ENCODE data around the gene EPHB3.

The EPHB3 gene

DNA sequence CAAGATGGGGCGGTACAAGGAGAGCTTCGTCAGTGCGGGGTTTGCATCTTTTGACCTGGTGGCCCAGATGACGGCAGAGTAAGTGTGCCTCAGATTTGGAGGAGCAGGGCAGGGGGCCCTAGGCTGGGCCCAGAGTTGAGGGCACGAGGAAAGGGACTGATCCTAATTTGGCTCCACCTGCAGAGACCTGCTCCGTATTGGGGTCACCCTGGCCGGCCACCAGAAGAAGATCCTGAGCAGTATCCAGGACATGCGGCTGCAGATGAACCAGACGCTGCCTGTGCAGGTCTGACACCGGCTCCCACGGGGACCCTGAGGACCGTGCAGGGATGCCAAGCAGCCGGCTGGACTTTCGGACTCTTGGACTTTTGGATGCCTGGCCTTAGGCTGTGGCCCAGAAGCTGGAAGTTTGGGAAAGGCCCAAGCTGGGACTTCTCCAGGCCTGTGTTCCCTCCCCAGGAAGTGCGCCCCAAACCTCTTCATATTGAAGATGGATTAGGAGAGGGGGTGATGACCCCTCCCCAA is 19.8 kb downstream of the EPHB3 start:
- no peak for DNase-seq (ENCODE audit: low spot score)

DNA sequence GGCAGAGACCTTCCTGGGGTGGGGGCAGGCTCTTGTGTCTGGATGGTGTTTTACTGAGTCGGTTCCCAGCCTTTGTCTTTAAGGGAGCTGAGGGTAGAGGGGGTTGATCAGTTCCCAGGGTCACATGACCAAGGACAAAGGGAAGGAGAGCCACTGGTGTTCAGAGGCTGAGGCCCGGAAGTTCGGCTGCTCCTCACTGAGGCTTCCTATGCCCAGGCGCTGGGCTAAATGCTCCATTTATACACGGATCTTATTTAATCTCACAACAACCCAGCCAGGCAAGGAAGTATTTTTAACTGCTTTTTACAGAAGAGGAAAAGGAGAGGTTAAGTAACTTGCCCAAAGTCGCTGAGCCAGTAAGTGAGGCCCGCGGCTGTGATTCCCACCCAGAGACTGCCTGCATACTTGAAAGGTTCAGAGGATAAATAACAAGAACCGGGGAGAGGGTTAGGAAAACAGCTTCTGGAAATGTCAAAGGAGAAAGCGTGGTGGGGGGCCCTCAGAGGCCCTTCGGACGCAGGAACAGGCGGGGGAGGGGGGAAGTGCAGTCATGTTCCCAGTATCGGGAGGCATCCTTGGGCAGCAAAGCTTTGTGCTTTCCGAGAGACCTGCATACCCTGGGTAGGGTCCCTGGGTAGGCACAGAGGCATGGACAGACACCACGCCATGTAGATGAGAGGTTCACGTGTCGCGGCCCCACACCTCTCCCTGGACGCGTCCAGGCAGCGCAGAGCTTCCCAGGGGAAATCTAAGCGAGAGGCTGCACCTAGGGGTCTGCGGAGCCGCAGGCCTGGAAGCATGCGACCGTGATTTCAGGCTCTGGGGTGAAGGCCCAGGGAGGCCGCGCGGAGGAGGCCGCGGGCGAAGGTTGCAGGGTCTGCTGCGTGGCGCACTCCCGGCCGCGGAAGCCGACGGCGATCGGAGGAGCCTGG is 21.3 kb downstream of the EPHB3 start:
- no peak for DNase-seq (ENCODE audit: low spot score)

DNA sequence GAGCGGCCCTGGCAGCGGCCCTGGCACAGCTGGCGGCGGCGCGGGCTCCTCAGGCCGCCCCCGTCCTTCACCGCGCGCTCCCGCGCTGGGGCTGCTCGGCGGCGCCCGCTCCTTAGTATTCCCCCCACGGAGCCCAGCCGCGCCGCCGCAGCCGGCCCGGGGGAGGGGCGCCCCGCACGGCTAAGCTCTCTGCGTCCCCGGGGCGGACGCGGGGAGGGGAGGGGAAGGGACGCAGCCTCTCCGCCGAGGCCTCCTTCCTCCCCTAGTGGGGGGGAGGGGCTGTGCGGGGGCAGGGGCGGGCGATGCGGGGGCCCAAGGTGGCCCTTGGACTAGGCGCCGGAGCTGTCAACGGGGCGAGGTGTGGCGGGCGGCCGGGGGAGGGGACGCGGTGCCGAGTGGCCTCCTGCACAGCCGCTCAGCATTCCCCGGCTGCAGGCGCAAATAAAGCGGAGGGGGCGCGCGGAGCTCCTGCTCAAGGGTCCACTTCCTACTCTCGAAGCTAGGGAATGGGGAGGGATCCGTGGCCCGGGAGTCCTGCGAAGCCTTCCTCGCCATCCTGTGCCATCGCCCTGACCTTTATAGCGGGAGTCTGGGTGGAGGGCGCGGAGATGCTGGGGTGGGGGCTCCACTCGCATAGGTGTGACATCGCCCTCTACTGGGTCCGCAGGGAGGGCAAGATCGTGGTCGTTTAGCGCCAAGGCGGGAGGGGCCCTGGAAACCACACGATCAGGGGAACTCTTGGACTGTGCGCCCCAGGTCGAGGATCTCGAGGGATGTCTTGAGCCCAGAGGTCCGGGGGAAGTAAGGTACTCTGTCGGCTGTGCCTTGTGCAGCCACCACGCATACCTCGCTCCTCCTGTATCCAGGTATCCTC is 22.2 kb downstream of the EPHB3 start:
- no peak for DNase-seq (ENCODE audit: low spot score)

DNA sequence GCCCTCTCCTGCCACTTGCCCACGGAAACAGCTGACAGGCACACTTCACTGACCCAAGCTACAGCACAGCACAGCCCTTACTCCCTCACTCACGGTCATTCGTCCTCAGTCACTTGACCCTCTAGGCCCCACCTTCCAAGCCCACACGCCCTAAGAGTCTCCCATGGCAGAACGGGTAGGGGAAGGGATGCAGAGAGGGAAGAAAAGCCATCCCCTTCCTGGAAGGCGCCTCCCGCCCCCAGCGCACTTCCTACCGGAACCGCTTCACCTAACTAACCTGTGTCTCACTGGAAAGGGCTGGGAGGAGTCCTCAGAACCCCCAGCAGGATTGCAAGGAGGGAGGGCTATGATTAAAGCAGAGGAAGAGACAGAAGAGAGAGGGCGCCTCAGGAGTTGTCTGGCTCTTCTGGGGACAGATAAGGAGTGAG is 22.9 kb downstream of the EPHB3 start:
- no peak for DNase-seq (ENCODE audit: low spot score)

DNA sequence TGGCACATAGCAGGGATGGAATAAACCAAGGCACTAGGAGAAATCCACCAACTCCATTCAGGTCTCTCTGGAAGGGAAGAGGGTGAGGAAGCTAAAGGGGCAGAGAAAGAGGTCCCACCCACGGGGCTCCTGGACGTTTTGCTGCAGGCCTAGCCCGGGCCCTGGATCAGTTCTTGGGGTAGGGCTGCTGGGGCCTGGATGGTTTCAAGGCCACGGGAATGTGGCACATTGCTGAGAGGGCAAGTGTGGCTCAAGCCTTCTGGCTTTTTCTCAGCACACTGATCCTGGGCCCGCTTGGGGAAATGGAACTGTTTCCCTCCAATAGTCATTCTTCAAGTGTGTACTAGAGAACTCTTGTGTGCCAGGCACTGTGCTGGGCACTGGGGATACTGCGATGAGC is 24.0 kb downstream of the EPHB3 start:
- DNase-seq (ENCODE audit: low spot score) = no peak

DNA sequence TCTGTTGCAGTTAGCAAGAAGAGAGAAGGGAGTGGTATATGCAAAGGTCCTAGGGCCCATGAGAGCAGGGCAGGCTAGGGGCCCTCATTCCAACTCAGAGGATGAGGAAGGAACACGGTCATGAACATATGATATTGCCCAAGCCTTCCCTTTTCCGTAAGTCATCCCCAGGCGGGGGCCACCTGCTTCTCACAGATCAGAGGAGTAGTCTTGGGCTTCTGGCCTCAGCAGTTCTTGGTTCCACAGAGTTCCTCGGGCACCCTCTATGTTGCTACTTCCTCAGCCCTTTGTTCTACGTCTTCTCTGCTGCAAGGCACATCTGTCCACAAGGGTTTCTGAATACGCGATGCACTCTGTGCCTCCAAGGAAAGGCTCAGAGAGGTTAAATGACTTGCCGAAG is 25.3 kb downstream of the EPHB3 start:
- DNase-seq (ENCODE audit: low spot score) = no peak

DNA sequence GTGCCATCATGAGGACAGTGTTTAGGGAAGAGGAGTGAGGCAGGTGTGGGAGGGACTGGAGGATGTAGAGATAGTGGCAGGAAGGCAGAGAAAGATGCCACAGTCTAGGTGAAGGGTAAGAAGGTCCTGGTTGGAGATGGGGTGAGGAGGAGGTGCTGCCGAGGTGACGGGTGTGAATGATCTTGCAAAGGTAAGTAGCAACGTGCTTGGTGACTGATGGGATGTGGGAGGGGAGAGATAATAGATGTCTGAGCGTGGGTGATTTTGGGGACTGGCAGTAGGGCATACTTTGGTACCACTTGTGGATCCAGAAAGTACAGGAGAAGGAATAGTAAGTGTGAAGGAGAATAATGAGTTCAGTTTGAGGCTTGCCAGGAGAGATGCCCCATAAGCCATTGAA is 27.2 kb downstream of the EPHB3 start:
- DNase-seq (ENCODE audit: low spot score) = no peak

DNA sequence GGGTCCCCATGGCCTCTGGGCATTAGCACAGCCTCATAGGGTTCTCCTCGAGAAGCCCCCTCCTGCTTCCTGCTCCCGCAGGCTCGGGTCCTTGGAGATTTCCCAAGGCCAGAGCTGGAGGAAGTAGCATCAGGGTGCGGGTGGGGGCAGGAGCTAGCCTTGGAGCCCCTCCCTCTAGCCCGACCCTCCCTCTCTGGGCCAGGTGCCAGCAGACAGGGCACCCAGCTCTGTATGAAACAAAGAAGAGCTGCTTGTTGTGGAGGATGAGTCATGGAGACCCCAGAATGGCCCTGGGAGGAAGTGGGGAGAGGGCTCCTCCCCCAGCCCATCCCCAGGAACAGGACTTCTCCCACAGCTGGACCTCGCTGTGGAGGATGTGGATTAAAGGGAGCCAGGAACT is 29.2 kb downstream of the EPHB3 start:
- DNase-seq (ENCODE audit: low spot score) = no peak

DNA sequence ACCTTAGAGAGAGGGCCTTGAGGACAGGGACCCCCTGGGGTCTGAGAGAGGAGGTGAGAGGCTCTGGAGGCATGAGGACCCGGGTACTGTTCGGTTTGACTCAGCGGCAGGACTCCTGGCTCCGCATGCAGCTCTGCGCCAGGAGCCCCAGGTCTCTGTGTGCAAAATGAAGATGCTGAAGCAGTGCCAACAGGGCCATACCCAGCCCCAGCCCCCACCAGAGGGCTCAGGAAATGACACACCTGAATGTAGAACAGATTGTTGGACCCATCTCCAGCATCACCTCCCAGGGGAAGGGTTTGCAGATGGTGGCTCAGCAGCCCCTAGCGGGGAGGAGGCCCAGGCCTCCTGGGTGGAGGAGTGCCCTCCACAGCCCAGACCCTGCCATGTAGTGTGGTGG is 30.2 kb downstream of the EPHB3 start:
- DNase-seq (ENCODE audit: low spot score) = no peak

DNA sequence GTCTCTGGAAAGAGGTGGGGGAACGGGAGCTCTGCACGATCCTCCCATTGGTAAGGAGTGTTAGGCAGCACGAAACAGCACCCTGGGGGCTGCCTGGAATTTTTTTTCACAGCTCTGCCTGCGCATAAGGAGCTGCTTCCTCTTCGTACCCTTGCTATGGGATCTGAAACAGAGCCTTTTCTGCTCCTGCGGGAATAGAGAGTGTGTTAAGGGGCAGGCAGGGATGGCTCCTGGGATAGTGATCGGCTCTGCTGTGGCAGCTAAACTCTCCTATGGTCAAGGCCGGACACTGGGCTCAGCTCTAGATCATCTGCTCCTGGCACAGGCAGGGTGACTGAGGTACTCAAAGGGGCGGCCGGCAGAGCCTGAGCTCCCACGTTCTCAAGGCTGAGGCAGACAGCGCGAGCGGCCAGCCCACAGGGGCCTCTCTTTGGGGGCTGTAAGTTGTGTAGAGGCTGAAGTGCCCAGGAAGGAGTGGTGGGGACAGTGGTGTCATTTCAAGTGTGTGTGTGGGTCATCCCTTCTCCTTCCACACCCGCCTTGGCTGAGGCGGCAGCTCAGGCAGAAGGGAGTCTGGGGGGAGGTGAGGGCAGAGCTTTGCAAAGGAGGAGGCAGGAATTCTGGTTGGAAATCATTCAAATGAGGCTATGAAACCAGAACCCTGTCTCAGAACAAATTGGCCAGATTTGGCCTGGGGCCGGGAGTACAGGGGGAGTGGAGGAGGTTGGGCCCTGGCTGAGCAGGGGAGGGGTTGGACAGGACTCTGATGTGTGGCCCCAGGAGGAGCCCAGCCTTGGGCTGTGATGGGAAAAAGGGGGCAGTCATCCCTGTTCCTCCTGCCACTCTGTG is 31.0 kb downstream of the EPHB3 start:
- DNase-seq (ENCODE audit: low spot score) = no peak

DNA sequence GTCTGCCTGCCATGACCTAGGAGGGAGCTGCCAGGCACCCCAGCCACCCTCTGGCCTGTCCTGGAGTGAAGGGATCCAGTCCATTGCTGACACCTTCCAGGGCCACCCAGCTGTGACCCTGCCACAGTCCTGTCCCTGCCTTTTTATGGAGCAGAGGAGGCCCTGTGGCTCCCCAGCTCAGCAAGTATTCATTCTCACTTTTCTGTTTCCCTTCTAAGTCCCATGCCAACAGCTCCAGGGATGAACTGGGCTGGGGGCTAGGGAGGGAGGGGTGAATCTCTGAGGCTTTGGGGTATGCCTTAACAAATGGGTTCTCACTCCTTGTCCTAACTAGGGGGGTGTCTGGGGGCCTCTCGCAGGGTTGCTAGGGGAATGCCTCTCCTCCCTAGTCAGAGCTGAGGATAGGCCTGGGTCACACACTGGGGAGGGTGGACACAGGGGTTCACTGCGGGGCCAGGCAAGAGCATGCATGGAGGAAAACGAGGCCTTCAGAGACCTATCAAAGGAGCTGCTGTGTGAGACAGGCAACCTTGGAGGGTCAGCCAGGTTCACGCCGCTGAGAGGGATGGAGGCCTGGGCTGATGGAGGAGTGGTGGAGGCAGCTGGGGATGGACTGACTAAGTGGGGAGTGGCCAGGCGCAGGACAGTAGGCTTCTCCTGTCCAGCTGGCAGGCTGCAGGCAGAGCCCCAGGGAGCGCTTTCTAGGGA is 31.8 kb downstream of the EPHB3 start:
- no peak for DNase-seq (ENCODE audit: low spot score)

DNA sequence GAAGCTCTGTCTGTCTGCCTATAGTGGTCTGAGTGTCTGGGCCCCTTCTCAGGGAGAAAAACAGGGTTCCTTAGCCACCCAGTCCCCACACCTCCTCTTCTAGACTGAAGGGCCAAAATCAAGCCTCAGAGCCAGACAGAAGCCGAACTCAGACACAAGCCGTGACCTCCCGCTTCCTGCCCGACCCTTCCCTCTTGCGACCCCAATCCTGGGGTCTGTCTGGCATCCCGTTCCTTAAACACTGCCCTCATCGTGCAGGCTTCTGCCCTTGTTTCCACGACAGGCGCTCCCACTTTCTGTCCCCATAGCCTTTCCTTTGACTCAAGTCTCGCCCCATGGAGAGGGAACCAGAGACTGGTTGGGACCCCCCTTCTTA is 32.3 kb downstream of the EPHB3 start:
- no peak for DNase-seq (ENCODE audit: low spot score)

DNA sequence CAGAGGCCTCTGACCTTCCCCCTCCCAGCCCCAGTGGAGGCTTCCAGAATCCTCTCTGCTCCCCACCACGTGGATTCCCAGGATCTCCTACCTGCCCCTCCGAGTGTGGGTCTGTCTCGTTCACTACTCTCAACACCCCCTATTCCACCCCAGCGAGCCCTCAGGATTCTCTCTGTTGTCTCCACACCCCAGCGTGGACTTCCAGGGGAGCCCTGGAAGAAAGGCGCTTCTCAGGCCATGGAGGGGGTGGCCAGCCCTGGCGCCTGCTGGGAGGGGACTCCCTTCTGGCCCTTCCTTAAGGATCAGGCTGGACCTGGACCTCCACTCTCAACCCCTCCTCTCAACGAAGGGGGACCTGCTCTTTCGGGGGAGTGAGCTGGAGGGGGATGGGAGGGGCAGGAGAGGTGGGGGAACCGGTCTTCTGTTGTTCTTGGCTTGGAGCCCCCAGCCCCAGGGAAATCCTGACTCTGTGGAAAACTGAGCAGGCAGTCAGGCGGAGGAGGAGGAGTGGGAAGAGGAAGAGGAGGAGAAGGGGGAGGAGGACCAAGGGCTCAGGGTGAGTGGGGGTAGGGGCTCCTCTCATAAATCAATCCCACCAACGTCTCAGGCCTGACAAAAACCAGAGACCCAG is 32.9 kb downstream of the EPHB3 start:
- DNase-seq (ENCODE audit: low spot score) = no peak

DNA sequence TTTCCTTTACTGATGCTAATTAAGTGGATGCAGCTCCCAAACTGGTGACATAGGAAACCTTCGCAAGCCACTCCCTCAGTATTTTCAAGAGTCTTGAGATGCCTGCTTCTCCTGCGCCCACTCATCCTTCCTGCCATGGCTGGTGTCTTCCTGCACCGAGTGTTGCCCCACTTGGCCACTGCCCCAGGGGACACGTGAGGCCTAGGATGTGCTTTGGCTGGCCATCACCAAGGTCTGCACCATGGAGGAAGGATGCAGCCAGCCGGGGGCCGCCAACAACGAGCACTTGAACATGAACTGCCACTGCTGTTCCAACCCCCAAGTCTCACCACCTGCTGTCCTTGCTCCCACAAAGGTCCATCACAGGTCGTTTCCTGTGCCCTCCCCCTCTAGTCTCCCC is 34.1 kb downstream of the EPHB3 start:
- no peak for DNase-seq (ENCODE audit: low spot score)

DNA sequence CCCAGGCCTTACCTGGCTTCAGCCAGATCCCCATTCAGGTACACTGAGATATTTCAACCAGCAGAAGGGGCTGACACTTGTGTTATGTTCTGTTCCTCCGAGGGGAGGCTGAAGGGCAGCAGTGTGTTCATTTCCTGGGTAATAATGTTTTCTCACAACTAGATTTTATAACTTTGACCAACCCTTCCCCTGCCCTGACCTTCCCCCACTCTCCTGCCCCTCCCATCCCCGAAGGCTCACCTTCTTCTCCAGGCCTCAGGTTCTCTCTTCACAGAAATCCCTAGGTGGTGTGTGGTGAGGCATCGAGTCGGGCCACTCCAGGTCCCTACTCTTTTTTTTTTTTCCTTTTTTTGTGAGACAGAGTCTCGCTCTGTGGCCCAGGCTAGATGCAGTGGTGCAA is 34.6 kb downstream of the EPHB3 start:
- DNase-seq (ENCODE audit: low spot score) = no peak

DNA sequence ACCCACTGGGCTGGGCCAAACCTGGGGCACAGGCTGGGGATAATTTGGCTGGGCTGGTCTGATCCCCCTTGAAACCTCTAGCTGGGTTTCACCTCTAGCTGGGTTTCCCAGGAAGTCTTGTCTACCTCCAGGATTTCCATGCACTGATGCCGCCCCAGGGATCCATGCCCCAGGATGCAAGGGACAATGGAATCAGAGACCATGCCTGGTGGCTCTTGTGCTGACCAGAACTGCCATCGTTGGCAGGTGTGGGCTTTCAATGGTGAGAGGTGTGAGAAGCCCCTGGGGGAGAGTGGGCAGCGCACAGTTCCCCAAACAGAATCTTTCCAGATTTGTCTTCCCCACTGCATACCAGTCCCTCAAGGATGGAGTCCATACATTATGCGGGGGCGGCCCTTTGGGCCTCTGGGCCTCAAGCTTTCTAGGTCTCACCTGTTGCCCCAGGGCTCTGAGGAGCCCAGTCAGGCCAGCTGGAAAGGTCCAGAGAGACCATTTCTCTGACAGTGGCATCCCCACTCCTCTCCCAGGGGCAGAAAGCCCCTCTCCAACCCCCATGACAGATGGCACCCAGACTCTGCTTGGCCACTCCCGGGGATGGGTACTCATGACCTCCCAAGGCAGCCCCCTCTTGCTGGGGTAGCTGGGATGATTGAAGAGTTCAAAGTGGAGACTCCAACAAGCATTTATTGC is 35.4 kb downstream of the EPHB3 start:
- DNase-seq (ENCODE audit: low spot score) = no peak

DNA sequence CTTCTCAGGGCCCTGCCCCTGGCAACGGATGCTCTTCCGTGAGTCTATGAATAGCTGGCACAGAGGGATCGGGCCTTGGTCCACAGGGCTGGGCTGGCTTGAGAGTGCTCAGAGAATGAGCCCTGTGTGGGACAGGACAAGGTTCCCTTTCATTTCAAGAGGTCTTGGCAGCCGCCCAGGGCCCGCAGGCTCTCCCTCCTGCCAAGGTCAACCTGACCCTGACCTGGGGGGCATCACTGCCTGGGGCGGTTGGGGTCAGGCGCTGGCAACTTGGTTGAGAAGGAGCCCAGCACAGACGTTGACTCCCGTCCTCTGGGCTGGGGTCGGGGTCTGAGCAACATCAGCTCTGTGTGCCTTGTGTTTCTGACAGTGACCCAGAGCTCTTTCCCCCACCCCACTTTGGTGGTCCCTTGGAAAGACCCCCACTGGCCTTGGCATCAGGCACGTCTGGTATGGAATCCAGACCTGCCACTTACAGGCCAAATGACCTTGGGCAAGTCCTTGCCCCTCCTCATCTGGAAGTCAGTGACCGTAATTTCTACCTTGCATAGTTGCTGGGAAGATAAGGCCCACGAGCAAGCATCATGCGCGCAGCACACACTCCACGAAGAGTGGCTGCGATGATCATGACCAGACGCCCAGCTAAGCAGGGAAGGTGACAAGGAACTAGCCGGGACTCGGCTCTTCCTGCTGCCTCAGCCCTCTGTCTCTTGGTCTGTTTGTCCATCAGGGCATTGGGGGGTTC is 36.4 kb downstream of the EPHB3 start:
- no peak for DNase-seq (ENCODE audit: low spot score)

DNA sequence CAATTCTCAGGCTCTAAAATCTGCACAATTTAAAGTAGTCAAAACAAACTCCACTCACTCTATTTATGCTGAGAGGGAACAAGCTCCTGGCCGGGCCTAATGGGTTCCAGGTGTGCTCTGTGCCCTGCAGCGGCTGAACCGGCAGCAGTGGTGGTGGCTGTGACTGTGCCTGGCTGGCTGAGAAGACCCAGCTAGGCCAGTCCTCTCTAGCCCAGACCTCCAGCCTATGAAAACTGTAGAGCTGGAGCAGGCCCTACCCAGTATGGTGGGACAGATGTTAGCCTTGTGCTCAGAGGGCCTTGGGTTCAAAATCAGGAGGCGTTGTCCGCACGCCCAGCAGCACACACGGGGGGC is 37.0 kb downstream of the EPHB3 start:
- no peak for DNase-seq (ENCODE audit: low spot score)

DNA sequence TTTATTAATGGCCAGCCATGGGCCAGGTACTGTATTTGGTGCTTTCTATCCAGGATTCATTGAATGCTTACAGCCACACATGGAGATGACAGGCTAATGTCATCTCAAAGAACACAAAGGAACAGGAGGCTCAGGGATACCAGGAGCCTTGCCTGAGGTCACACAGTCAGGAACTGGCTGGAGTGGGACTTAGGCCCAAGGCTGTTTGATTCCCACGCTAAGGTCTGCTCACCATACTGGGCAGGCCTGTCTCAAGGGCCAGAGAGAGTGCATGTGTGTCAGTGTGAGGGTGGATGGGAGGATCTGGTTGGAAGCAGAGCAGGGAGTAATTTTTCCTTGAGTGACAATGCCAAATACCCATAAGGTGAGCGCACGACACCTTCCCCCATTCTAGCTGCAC is 37.6 kb downstream of the EPHB3 start:
- no peak for DNase-seq (ENCODE audit: low spot score)

Measured in kidney capillary endothelial cell (primary cell).